HG03571 (cell line): ENCODE data around the gene TRAPPC2L.
"Not testable (repeated sequence)": the region's sequence is repeated elsewhere in the genome, so short reads cannot be mapped to it uniquely, and the experiment has no call there.

ENCODE experiments used
- ATAC-seq: cut with Tn5 transposase; IDR thresholded peaks from one replicate; pipeline ENCODE4 v1.9.1; 2021; ENCODE audit not compliant: unreplicated experiment

The TRAPPC2L gene

DNA sequence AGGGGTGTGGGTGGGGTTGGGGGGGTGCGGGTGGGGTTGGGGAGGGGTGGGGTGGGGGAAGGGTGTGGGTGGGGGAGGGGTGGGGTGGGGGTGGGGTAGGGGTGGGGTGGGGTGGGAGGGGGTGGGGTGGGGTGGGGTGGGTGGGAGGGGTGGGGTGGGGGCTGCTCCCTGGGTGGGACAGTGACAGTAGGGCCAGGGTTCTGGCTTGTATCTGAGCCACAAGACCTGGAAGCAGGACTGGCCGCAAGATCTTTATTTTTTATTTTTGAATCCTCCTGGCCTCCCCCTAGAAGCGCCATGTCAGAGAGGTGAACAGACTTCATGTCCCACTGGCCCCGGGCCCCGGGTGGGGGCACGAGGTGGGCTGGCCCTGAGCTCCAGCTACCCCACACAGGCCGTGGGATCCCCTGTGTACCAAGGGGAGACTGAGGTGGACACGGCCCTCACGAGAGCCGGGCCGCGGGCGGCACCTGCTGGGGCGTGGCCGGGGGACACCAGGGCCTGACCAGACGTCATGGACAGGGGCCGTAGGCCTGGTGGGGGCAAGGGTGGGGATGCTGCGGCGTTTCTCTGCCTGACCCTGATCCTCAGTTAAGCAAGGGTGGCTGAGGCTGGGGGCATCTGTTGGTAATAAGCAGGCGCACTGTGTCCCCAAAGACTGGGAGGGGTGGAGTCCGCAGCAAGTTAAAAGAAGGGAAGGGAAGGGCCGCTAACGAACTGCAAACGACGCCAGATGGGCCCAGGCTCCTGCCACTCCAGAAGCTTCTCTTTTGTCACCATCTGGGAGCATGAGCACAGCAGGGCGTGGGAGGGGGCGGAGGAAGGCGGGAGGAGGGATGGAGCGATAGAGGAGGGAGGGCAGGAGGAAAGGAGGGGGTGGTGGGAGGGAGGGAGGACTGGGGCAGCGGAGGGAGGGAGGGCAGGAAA lies 31.8 kb downstream of the TRAPPC2L start:
- ATAC-seq = no peak

DNA sequence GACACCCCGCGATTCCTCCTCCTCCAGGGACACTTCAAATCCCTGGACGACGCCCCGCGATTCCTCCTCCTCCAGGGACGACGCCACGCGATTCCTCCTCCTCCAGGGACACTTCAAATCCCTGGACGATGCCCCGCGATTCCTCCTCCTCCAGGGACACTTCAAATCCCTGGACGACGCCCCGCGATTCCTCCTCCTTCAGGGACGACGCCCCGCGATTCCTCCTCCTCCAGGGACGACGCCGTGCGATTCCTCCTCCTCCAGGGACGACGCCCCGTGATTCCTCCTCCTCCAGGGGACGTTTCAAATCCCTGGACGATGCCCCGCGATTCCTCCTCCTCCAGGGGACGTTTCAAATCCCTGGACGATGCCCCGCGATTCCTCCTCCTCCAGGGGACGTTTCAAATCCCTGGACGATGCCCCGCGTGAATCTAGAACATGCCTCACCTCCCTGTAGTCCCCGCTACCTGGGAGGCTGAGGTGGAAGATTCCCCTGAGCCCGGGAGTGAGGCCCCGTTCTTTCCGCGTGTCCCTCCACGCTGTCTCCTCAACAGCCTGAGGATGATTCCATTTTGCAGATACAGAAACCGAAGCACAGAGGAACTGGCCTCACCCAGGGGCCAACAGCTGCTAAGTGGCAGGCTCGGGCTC lies 32.9 kb downstream of the TRAPPC2L start:
- ATAC-seq = not testable (repeated sequence)

DNA sequence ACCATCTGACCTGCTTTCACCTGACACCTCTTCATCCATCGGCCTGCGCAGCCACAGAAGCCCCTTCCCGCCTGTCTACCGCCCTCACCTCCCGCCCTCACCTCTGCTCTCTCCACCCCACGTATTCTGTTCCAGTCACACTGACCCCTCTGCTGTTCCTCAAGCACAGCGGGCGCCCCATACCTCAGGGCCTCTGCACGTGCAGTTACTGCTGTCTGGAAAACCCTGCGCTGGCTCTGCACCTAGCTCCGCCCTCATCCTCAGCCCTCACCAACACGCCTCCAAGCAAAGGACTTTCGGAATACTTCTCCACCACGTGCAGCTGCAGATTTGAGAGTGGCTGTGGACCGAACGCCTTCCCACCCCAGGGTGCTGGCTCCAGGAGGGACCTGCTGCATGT lies 34.2 kb downstream of the TRAPPC2L start:
- no peak for ATAC-seq

DNA sequence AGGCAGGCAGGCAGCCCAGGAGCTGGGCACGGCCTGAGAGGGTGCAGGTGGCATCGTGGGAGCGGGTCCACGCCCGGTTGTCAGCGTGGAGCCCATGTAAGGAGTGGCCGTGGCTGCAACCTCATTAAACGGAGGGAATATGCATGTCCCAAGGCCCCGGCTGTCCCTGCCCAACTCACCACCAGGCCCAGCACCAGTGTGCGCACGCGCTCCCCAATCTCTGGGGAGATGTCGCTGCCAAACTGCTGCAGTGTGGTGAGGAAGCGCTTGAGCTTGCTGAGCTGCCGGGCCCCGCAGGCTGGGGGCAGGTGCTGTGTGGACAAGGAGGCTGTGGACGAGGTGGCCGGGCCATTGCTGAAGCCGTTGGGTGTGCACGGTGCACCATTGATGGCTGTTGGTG lies 35.1 kb downstream of the TRAPPC2L start:
- no peak for ATAC-seq

- ATAC-seq = no peak
Observed at GRCh38 chr16:88893127-88893968, 36.4 kb downstream of the TRAPPC2L start.

DNA sequence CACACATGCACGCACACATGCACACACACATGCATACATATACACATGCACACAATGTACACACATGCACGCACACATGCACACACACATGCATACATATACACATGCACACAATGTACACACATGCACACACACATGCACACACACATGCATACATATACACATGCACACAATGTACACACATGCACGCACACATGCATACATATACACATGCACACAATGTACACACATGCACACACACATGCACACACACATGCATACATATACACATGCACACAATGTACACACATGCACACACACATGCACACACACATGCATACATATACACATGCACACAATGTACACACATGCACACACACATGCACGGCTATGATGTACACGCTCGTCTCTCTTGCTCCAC lies 37.3 kb downstream of the TRAPPC2L start:
- not testable (repeated sequence) for ATAC-seq

GRCh38 chr16:88894681-88895300 lies 37.9 kb downstream of the TRAPPC2L start:
- no peak for ATAC-seq

DNA sequence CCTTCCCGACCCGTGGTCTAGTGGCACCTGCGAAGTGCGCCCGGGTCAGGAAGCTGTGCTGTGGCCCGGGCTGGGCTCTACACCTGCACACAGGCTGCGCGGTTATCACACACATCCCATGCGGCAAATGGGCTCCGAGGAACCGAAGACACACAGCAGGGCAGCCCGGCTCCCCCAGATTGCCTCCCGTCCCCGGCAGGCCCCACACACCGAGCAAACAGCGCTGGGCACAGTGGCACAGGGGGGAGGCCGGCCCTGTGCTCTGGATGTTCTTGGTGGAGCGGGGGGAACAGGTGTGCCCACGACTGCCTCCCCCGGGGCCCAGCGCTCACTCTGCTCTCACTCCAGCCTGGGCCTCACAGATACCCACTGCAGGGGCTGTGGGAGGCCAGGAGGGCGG lies 38.4 kb downstream of the TRAPPC2L start:
- no peak for ATAC-seq

DNA sequence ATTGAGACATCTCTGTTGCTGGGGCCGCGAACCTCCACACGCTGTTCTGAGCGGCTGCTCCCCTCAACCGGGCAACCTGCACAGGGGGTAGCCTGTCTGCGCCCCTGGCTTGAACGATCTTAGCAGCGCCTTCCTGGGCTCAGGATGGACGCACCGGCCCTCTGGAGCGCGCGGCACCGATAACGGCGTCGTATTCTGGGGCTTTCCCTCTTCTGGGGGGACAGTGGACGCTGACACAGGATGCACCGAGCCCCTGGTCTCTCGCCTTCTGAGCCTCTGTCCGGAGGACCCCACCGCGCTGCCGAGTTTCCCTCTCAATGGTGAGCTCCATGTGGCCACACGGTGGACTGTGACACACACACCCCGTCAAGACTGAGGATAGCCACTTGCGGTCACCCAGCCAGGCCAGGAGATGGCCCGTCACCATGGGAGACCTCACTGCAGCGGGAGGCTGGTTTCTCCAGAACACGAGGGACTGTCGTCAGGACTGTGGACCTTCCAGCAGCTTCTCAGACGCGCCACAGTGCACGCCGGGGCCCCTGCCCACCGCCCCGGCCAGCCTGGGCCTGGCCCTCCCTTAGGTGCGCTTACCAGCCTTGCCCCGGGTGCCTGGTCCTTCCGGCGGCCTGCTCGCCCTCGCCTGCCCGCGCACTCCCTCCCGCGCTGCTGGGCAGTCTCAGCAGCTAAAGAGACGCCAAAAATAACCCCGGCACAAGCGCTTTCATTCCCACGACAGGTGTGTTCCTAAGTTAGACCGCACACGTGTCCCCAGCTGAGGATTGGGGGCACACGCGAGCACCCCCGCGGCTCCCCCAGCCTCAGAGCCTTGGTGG lies 39.5 kb downstream of the TRAPPC2L start:
- no peak for ATAC-seq

- no peak for ATAC-seq
Observed at GRCh38 chr16:88897696-88898425, 40.9 kb downstream of the TRAPPC2L start.

- ATAC-seq = no peak
Observed at GRCh38 chr16:88899901-88900661, 43.2 kb downstream of the TRAPPC2L start.

DNA sequence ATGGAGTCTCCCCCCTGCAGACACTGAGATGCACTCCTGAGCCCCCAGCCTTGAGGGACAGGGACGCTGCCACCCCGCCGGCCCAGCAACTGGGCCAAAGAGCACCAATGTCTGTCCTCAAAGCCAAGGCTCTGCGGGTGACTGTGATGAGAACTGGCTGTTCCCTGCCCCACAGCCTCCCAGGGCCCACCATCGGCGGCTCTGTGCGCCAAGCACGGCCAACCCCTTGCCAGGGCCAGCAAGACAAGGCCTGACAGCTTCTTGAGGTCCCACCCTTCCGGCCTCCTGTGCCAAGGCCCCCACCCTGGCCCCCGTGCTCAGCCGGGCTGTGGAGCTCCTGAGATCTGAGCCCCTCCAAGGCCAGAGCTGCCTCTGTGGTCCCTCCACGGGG lies 43.7 kb downstream of the TRAPPC2L start:
- ATAC-seq = no peak

GRCh38 chr16:88901718-88902337 lies 44.9 kb downstream of the TRAPPC2L start:
- ATAC-seq = no peak

DNA sequence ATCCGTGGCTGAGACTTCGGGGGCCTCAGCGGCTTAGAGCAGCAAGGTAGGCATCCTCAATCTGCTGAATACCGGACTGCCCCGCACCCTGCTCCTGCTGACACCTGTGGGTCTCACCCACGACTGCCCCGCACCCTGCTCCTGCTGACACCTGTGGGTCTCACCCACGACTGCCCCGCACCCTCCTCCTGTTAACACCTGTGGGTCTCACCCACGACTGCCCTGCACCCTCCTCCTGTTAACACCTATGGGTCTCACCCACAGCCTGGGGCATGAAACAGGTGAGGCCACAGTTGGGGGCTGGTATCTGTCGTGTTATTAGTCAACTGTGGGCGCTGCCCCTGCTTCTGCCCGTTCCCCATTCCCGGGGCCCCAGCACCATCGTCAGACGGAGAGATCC lies 45.8 kb downstream of the TRAPPC2L start:
- no peak for ATAC-seq

DNA sequence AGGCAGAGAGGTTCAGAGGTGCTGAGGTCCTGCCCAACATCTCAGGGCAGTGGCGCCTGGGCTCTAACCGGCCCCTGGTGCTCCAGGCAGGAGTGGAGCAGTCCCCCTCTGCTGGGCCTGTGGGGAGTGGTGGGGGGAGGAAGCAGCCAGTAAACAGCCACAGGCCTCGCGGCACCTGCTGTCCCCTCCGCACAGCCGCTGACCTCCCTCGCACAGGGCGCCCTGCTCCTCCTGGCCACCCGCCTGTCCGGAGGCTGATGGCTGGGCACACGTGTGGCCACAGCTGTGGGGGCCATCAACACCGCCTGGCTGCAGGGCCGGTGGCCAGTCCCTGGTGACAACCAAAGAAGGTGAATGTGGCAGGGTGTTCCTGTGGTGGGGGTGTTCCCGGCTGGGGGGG lies 46.3 kb downstream of the TRAPPC2L start:
- ATAC-seq = no peak

GRCh38 chr16:88904676-88905365 lies 47.9 kb downstream of the TRAPPC2L start:
- no peak for ATAC-seq

GRCh38 chr16:88905563-88905962 lies 48.6 kb downstream of the TRAPPC2L start:
- ATAC-seq = no peak

- ATAC-seq = no peak
Observed at GRCh38 chr16:88906020-88906419, 49.1 kb downstream of the TRAPPC2L start.
